HCEC 1CT (cell line): ENCODE results near the gene CENPE.

Experiments used
- DNase-seq: peaks from one replicate; pipeline ENCODE4 v3.0.0-alpha.2; 2017

CENPE gene

DNA sequence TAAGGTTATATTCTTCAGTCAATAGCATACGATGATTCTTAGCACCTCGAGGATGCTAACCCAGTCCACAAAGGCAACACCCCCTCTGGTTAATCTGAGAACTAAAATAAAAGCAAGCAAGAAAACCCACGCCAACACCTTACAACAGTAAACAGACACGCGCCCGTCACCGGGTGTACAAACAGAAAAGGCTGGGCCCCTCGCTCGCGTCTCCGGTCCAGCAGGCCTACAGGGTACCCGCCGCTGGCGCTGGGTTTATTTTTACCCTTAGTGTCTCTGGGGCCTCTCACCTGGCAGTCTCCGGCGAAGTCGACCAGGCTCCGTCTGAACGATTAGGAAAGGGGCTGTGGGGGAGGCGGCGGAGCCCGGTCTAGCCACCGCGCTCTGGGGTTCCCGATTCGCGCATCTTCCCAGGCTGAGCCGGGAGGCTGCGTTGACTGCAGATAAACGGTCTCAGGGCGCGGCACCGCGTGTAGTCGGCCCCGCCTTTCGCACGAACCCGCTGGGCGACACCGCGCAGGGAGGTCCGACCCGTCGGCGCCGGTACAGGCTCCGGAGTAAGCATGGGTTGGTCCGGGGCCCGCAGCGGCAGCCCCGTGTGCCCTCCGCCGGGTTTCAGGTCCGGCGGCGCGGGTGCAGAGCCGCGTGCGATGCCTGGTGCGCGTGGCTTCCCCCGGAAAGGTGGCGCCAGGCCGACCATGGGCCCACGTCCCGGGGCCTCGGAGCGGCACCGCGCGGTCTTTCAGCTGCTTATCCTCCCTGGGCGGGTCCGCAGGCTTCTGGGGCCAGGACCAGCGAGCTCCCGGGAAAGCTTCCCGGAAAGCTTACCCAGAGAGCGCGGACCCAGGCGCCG, 122.0 kb downstream of the CENPE start:
- peak; percentile 58 for DNase-seq

DNA sequence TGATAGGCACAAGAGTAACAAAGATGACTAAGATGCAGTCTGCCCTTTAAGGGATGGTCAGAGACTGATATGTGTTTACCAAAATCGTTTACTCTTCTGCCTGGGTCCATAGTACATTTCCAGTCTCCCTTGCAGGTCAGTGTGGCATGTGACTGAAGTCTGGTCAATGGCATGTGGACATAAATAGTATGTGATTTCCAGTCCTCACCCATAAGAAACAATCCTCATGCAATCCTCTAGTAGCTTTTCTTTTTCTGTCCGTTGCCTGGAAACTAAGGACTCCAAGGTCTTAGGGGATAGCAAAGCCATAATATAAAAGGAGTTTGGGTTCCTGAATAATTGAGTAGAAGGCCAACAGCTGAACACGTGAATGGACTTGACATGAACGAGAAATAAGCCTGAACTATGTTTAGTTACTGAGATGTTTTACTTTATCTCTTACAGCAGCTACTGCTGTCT, 122.7 kb downstream of the CENPE start:
- DNase-seq = peak; percentile 2

DNA sequence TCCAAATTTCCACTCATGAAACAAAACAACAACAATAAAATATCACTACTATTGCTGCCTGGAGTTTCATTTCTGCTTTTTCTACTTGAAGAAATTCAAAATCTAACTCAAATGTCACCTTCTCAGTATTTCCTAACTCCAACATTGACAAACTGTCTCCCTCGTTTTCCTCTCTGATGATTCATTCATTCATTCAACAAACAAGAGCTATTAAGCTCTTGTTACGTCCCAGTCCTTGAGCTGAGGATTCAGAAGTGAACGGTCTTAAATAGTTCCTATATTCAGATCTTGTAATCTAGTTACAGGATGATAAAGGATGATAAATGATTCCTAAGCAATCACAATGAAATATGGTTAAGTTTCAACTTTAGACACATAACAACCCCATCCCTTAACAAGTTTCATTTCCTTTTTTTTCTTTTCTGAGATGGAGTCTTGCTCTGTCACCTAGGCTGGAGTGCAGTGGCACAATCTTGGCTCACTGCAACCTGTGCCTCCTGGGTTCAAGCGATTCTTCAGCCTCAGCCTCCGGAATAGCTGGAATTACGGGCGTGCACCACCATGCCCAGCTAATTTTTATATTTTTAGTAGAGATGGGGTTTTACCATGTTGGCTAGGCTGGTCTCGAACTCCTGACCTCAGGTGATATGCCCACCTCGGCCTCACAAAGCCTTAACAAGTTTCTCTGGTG, 123.3 kb downstream of the CENPE start:
- DNase-seq = peak; percentile 15

- DNase-seq = no peak
These were observed 124.2 kb downstream of the CENPE start for GRCh38 chr4:103073792-103074438.

DNA sequence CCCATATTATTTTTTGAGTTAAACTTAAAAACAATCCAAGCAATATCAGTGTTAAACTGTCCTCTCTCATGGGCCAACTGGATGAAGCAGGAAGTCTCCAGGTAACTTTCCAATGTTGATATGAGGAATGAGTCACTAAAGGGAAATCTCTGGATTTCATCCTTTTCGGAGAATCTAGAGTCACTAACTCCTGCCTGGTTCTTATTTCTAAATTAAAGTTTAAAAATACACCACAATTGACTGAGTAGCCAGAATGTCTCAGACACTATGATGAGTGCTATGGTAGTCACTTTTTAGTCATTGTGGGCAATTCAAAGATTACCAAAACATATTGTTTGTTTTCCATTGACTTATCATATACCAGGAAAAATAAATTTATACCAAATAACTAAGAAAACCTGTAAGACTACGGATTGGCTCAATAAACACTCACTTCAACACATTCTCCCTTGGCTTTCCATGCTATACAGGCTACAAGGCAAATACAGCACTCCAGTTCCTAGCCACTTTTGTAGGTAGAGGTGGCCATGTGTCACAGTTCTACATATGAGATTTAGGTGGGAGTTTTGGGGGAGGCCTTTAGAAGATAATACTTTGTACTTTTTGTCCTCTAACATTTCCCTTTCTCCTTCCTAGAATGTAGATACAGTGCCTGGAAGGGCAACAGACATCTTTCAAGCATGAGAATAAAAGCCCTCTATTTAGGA, 130.1 kb downstream of the CENPE start:
- DNase-seq = peak; percentile 36

- no peak for DNase-seq
These were observed 137.5 kb downstream of the CENPE start for GRCh38 chr4:103060453-103061148.
